ENCODE results near the gene DENND5A. TPM values are rescaled to one million over a fixed set of nuclear protein-coding genes. Genes with fewer than 3 reads are reported as not detected.

DENND5A gene
- total and polyA plus RNA-seq, 2 of the 8 experiments (the other 6 are each of a cell fraction or from before 2014, with no cell fraction given), result 65.7 to 139 TPM

GRCh38 chr11:9148035-9148434, 117.1 kb downstream of the DENND5A start:
- Histone ChIP-seq H2BK5ac (ENCODE audit: low read depth, low read length) (no peak overlapping the region), H3K36me3 (ENCODE audit: control insufficient read depth in 2 of 4, insufficient read depth in 4 of 4, low read length in 3 of 4) (peaks cover 11 to 71% (median 37%) of the 10 kb centered on the region in 4 experiments), H3K4me3 (ENCODE audit: extremely low read depth in 1 of 4, insufficient read depth in 2 of 4, low read depth in 3 of 4, low read length in 4 of 4) (no peak overlapping the region), H2BK15ac (ENCODE audit: low read length) (no peak overlapping the region), H3K79me2 (ENCODE audit: control insufficient read depth in 1 of 2, insufficient read depth in 2 of 2, low read length in 2 of 2) (no peaks in the 10 kb centered on the region), H2BK20ac (ENCODE audit: low read length) (no peak overlapping the region), H3K14ac (ENCODE audit: insufficient read length) (no peak overlapping the region), H2AK5ac (ENCODE audit: low read depth, low read length) (no peak overlapping the region), H4K91ac (replicated peaks; ENCODE audit: insufficient read length, low read length) (no peak overlapping the region), H3K56ac (replicated peaks; ENCODE audit: insufficient read length, low read depth, low read length) (no peak overlapping the region), H3K27me3 (replicated peaks in 1 of 4; ENCODE audit: control insufficient read depth in 3 of 4, extremely low read depth in 1 of 4, insufficient read depth in 3 of 4, low read length in 3 of 4) (no peaks in the 10 kb centered on the region), H3K79me1 (ENCODE audit: low read depth, low read length) (no peaks in the 10 kb centered on the region), H3K4me2 (ENCODE audit: insufficient read depth in 1 of 2, low read depth in 2 of 2, low read length in 2 of 2) (no peak overlapping the region), H3K18ac (ENCODE audit: extremely low read depth, low read length) (no peak overlapping the region), H2BK120ac (replicated peaks; ENCODE audit: low read depth, low read length) (no peak overlapping the region), H3K9ac (replicated peaks in 1 of 4; ENCODE audit: extremely low read depth in 1 of 4, low read depth in 3 of 4, low read length in 3 of 4) (no peak overlapping the region), H4K20me1 (replicated peaks in 1 of 2; ENCODE audit: control insufficient read depth in 1 of 2, insufficient read depth in 2 of 2, low read length in 2 of 2) (no peaks in the 10 kb centered on the region), H2AFZ (ENCODE audit: low read length) (no peak overlapping the region), H3K4me1 (replicated peaks in 1 of 4; ENCODE audit: control insufficient read depth in 3 of 4, insufficient read depth in 4 of 4, low read length in 3 of 4) (no peaks in the 10 kb centered on the region), H2BK12ac (ENCODE audit: low read depth, low read length) (no peak overlapping the region), H3K23me2 (ENCODE audit: low read depth, low read length) (no peaks in the 10 kb centered on the region), H3K27ac (ENCODE audit: low read depth, low read length) (no peak overlapping the region), H3K23ac (ENCODE audit: insufficient read length) (no peak overlapping the region), H4K5ac (ENCODE audit: insufficient read length, low read depth, low read length) (no peak overlapping the region), H3K4ac (replicated peaks; ENCODE audit: insufficient read length, low read depth, low read length) (no peak overlapping the region), H3K9me3 (ENCODE audit: insufficient read depth in 2 of 2, low read depth in 1 of 2, low read length in 1 of 2) (no peaks in the 10 kb centered on the region), H4K8ac (ENCODE audit: extremely low read depth, insufficient read depth, low read length) (no peak overlapping the region)
- no peak for DNase-seq (ENCODE audit: low read depth in 1 of 2, low spot score in 2 of 2)
- ChIA-PET POLR2A (ENCODE audit: partially characterized antibody) (no interaction called here), CTCF (ENCODE audit: partially characterized antibody) (interaction anchor here (1.0 to 7.4 kb wide), 3 partner anchors 10 to 358 kb away, joined by 3 to 38 read pairs (median 6); no protein-coding TSS in a partner anchor)
- no peak for FAIRE-seq
- 96% methylated on average over 2 of the region's 2 CpGs; no CpG with 5 or more reads in 1 of the 2 experiments for WGBS, 2 experiments (ENCODE audit: extremely low coverage in 1 of 2, insufficient coverage in 1 of 2, insufficient read length in 1 of 2, insufficient replicate concordance in 2 of 2, low coverage in 1 of 2, low lambda C conversion rate in 2 of 2, missing lambda C conversion rate in 1 of 2)
- TF ChIP-seq TBP (IDR thresholded peaks at IDR 0.05; ENCODE audit: low read depth, low read length) (no peak), SP1 (IDR thresholded peaks at IDR 0.05; ENCODE audit: low read depth, low read length) (no peak), CHD1 (IDR thresholded peaks at IDR 0.05; ENCODE audit: low read depth, low read length) (no peak), RFX5 (IDR thresholded peaks at IDR 0.05; ENCODE audit: borderline replicate concordance, low read depth, low read length) (no peak), HDAC2 (IDR thresholded peaks at IDR 0.05; ENCODE audit: borderline replicate concordance in 1 of 2, low read depth in 2 of 2, low read length in 2 of 2) (no peak), EZH2 (IDR thresholded peaks at IDR 0.05; ENCODE audit: low read depth, low read length, severe bottlenecking) (no peak), GABPA (IDR thresholded peaks at IDR 0.05; ENCODE audit: borderline replicate concordance, insufficient read depth, low read length) (no peak), ZNF274 (IDR thresholded peaks at IDR 0.05; ENCODE audit: borderline replicate concordance, extremely low read depth, low read length) (no peak), ATF2 (IDR thresholded peaks at IDR 0.05; ENCODE audit: low read length) (no peak), E2F6 (IDR thresholded peaks at IDR 0.05) (no peak), TAF1 (IDR thresholded peaks at IDR 0.05; ENCODE audit: low read depth, low read length) (no peak)

Data from H1 (cell line).